HEK293 (cell line): ENCODE data around the gene RIMS4.

Source experiments
- CTCF ChIA-PET: fragments of 350-600 bp; formaldehyde crosslinking; extraction: SDS; loops from one replicate; lab custom pipeline; 2021; ENCODE audit warnings: antibody characterized with exemption; lab: Yijun Ruan, JAX
- POLR2A ChIA-PET: fragments of 300-600 bp; formaldehyde crosslinking; extraction: SDS; loops from one replicate; lab custom pipeline; 2020; ENCODE audit warnings: antibody characterized with exemption, inconsistent platforms; lab: Yijun Ruan, JAX
- H3K27ac ChIP-seq: fragments of 200-500 bp; sonication (Bioruptor generic); 2 replicates; pipeline ENCODE4 v1.5.1; 2014; ENCODE audit warnings: low read depth, low read length, control low read depth, inconsistent platforms; ENCODE audit errors: extremely low read depth
- H3K36me3 ChIP-seq, 2 experiments: fragments of 200-500 bp in 1 of 2; sonication (Bioruptor generic) in 1 of 2; 1 replicate in 1 of 2; 2 replicates in 1 of 2; pipeline ENCODE4 v1.5.1; 2014 to 2017; ENCODE audit warnings: inconsistent platforms in 2 of 2, low read length in 2 of 2; ENCODE audit not compliant: control insufficient read depth in 2 of 2, insufficient read depth in 1 of 2
- H3K4me1 ChIP-seq: fragments of 200-500 bp; sonication (Bioruptor generic); 2 replicates; pipeline ENCODE4 v1.5.1; 2014; ENCODE audit warnings: mild to moderate bottlenecking, low read length, inconsistent platforms; ENCODE audit not compliant: control insufficient read depth, insufficient read depth
- H3K4me3 ChIP-seq: 2 replicates; pipeline ENCODE4 v1.5.1; 2011; ENCODE audit warnings: low read depth, mild to moderate bottlenecking, control low read depth, low read length, moderate library complexity
- H3K9me3 ChIP-seq: fragments of 200-500 bp; sonication (Bioruptor generic); 2 replicates; pipeline ENCODE4 v1.5.1; 2014; ENCODE audit warnings: low read depth, low read length, inconsistent platforms; ENCODE audit not compliant: control insufficient read depth, insufficient read depth
- GLI4 ChIP-seq: fragments of 450-650 bp; formaldehyde crosslinking; IDR thresholded peaks from 2 replicates; pipeline ENCODE4 v1.5.1; 2016; ENCODE audit warnings: missing biosample characterization, missing genetic modification characterization
- GLIS1 ChIP-seq: fragments of 450-650 bp; formaldehyde crosslinking; IDR thresholded peaks from 2 replicates; pipeline ENCODE4 v1.5.1; 2016; ENCODE audit warnings: missing biosample characterization, missing genetic modification characterization
- TSHZ1 ChIP-seq: fragments of 450-650 bp; formaldehyde crosslinking; IDR thresholded peaks from 2 replicates; pipeline ENCODE4 v1.5.1; 2016; ENCODE audit warnings: missing biosample characterization, missing genetic modification characterization, borderline replicate concordance
- YY2 ChIP-seq: fragments of 450-650 bp; formaldehyde crosslinking; IDR thresholded peaks from 2 replicates; pipeline ENCODE4 v1.5.1; 2016; ENCODE audit warnings: missing biosample characterization, missing genetic modification characterization
- ZBTB1 ChIP-seq: fragments of 450-650 bp; formaldehyde crosslinking; IDR thresholded peaks from 2 replicates; pipeline ENCODE4 v1.5.1; 2016; ENCODE audit warnings: missing biosample characterization, missing genetic modification characterization
- ZBTB10 ChIP-seq: fragments of 450-650 bp; formaldehyde crosslinking; IDR thresholded peaks from 2 replicates; pipeline ENCODE4 v1.5.1; 2016; ENCODE audit warnings: missing biosample characterization, missing genetic modification characterization
- ZBTB7A ChIP-seq: fragments of 450-650 bp; formaldehyde crosslinking; IDR thresholded peaks from 2 replicates; pipeline ENCODE4 v1.5.1; 2016; ENCODE audit warnings: low read depth, missing biosample characterization, missing genetic modification characterization
- ZNF138 ChIP-seq: fragments of 450-650 bp; formaldehyde crosslinking; IDR thresholded peaks from 2 replicates; pipeline ENCODE4 v1.5.1; 2016; ENCODE audit warnings: missing biosample characterization, missing genetic modification characterization, borderline replicate concordance
- ZNF266 ChIP-seq: fragments of 450-650 bp; formaldehyde crosslinking; IDR thresholded peaks from 2 replicates; pipeline ENCODE4 v1.5.1; 2016; ENCODE audit warnings: missing biosample characterization, missing genetic modification characterization, low read depth
- ZNF433 ChIP-seq: fragments of 450-650 bp; formaldehyde crosslinking; IDR thresholded peaks from 2 replicates; pipeline ENCODE4 v1.5.1; 2016; ENCODE audit warnings: missing biosample characterization, missing genetic modification characterization, low read depth
- ZNF664 ChIP-seq: fragments of 450-650 bp; formaldehyde crosslinking; IDR thresholded peaks from 2 replicates; pipeline ENCODE4 v1.5.1; 2016; ENCODE audit warnings: missing biosample characterization, missing genetic modification characterization
- ZNF701 ChIP-seq: fragments of 450-650 bp; formaldehyde crosslinking; IDR thresholded peaks from 2 replicates; pipeline ENCODE4 v1.5.1; 2016; ENCODE audit warnings: missing biosample characterization, missing genetic modification characterization
- ZNF843 ChIP-seq: fragments of 450-650 bp; formaldehyde crosslinking; IDR thresholded peaks from 2 replicates; pipeline ENCODE4 v1.5.1; 2016; ENCODE audit warnings: missing biosample characterization, missing genetic modification characterization
- ZSCAN23 ChIP-seq: fragments of 450-650 bp; formaldehyde crosslinking; IDR thresholded peaks from 2 replicates; pipeline ENCODE4 v1.5.1; 2016; ENCODE audit warnings: missing biosample characterization, missing genetic modification characterization
- TF ChIP-seq, protein P1 (sequence below): fragments of 450-650 bp; formaldehyde crosslinking; IDR thresholded peaks from 2 replicates; pipeline ENCODE4 v1.5.1; 2016; ENCODE audit warnings: missing biosample characterization, missing genetic modification characterization
- TF ChIP-seq, protein P2 (sequence below): fragments of 450-650 bp; formaldehyde crosslinking; IDR thresholded peaks from 2 replicates; pipeline ENCODE4 v1.5.1; 2016; ENCODE audit warnings: missing biosample characterization, missing genetic modification characterization

RIMS4 gene

DNA sequence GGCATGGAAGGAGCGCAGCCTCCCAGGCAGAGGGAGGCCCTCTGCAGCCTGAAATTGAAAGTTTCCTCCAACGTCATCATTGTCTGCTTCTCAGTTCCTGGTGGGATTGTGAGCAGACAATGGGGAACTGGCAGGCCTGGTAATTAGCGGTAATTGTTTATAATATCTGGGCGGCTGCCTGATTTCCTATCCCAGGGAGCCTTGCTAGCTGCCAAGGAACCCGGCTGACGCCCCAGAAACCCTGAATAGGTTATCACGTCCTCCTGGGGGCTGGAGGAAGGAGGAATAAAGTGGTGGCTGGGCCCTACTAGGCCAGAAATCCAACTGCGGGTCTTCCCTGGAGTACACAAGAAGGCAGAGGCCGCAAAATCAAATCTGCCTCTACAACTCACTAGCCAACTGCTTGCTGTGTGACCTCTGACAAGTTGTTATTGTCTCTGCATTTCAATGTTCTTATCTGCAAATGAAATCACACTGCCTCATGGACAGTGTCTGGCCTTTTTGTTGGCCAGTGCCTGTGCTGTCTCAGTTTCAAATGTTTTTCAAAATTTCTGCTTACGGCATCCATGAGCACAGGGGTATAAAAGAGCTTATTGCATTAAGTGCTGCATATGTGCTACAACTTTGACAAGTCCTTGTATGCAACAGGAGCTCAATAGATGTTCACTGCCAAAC is 47.7 kb downstream of the RIMS4 start:
- ChIA-PET POLR2A (no interaction called here), CTCF (no interaction called here)
- Histone ChIP-seq H3K9me3 (no peaks in the 10 kb centered on the region), H3K4me3 (no peak overlapping the region), H3K27ac (no peak overlapping the region), H3K4me1 (no peaks in the 10 kb centered on the region), H3K36me3 (no peaks in the 10 kb centered on the region)
- TF ChIP-seq, protein P1, sequence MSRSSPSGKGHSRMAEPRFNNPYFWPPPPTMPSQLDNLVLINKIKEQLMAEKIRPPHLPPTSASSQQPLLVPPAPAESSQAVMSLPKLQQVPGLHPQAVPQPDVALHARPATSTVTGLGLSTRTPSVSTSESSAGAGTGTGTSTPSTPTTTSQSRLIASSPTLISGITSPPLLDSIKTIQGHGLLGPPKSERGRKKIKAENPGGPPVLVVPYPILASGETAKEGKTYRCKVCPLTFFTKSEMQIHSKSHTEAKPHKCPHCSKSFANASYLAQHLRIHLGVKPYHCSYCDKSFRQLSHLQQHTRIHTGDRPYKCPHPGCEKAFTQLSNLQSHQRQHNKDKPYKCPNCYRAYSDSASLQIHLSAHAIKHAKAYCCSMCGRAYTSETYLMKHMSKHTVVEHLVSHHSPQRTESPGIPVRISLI (tag by site-specific recombination), result no peak
- TF ChIP-seq, protein P2, sequence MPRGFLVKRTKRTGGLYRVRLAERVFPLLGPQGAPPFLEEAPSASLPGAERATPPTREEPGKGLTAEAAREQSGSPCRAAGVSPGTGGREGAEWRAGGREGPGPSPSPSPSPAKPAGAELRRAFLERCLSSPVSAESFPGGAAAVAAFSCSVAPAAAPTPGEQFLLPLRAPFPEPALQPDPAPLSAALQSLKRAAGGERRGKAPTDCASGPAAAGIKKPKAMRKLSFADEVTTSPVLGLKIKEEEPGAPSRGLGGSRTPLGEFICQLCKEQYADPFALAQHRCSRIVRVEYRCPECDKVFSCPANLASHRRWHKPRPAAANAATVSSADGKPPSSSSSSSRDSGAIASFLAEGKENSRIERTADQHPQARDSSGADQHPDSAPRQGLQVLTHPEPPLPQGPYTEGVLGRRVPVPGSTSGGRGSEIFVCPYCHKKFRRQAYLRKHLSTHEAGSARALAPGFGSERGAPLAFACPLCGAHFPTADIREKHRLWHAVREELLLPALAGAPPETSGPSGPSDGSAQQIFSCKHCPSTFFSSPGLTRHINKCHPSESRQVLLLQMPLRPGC, result no peak
- TF ChIP-seq ZNF701 (tag by site-specific recombination) (no peak), TSHZ1 (no peak), ZNF843 (no peak), YY2 (tag by site-specific recombination) (no peak), ZBTB7A (tag by site-specific recombination) (no peak), ZBTB1 (tag by site-specific recombination) (no peak), ZBTB10 (no peak), ZNF664 (tag by site-specific recombination) (no peak), ZNF138 (tag by site-specific recombination) (no peak), ZNF266 (tag by site-specific recombination) (no peak)

DNA sequence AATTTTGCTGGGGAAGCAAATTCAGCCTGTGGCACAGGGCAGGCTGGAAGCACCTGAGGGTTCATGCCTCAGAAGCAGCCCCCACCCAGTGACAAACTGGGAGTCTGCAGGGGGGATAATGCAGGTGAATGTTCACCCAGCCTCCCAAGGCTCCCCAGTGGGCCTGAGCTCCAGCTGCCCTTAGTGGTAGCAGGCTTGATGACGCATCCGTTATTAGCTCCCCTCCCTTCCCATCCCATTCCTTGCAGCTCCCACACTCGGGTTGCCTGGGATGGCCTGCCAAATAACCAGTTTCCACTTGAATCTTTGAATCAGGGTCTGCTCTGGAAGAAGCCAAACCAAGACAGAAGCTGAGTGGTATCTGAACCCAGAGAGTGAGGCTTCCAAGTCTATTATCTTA is 48.9 kb downstream of the RIMS4 start:
- TF ChIP-seq GLIS1 (peak; percentile 68; the same call in 1 of the 2 replicates), GLI4 (tag by site-specific recombination) (no peak), ZNF433 (tag by site-specific recombination) (no peak), ZSCAN23 (no peak)
- peaks cover 0 to 5% of the 10 kb centered on the region in 2 experiments; a peak in 1 of 3 replicates for H3K36me3 ChIP-seq
- H3K27ac ChIP-seq, result no peak overlapping the region
- POLR2A ChIA-PET, result no interaction called here
- CTCF ChIA-PET, result interaction anchor here (0.6 to 1.8 kb wide), 2 partner anchors 14 to 476 kb away, joined by 6 to 8 read pairs; no protein-coding TSS in a partner anchor
- no peaks in the 10 kb centered on the region for H3K9me3 ChIP-seq
- no peaks in the 10 kb centered on the region for H3K4me1 ChIP-seq
- H3K4me3 ChIP-seq, result no peak overlapping the region
